BLaER1 (cell line): ENCODE results near the gene COQ9.
A peak's percentile ranks its signal among the peaks of the same experiment; 100 is the strongest.

ENCODE experiments used
- H3K27ac ChIP-seq: shearing (Covaris generic); formaldehyde crosslinking; 2 replicates; pipeline ENCODE4 v1.8.1; 2022
- H3K27me3 ChIP-seq: shearing (Covaris generic); formaldehyde crosslinking; 2 replicates; pipeline ENCODE4 v1.8.1; 2022
- H3K36me3 ChIP-seq: shearing (Covaris generic); formaldehyde crosslinking; 2 replicates; pipeline ENCODE4 v1.8.1; 2022
- H3K4me1 ChIP-seq: shearing (Covaris generic); formaldehyde crosslinking; 2 replicates; pipeline ENCODE4 v1.8.1; 2022
- H3K4me2 ChIP-seq: shearing (Covaris generic); formaldehyde crosslinking; 2 replicates; pipeline ENCODE4 v1.8.1; 2022
- H3K4me3 ChIP-seq: shearing (Covaris generic); formaldehyde crosslinking; 2 replicates; pipeline ENCODE4 v1.8.1; 2022
- H3K9ac ChIP-seq: shearing (Covaris generic); formaldehyde crosslinking; 2 replicates; pipeline ENCODE4 v1.8.1; 2022
- H3K9me3 ChIP-seq: shearing (Covaris generic); formaldehyde crosslinking; 2 replicates; pipeline ENCODE4 v1.8.1; 2022
- H4K20me1 ChIP-seq: shearing (Covaris generic); formaldehyde crosslinking; 2 replicates; pipeline ENCODE4 v1.8.1; 2022
- Cebpa-rat ChIP-seq: shearing (Covaris generic); IDR thresholded peaks from 2 replicates; pipeline ENCODE4 v1.8.1; 2022

The COQ9 gene

GRCh38 chr16:57470711-57471110, 23.4 kb downstream of the COQ9 start:
- Histone ChIP-seq H3K27me3 (no peaks in the 10 kb centered on the region), H3K4me1 (peaks cover 32% of the 10 kb centered on the region), H3K36me3 (peaks cover 89% of the 10 kb centered on the region), H3K9me3 (no peaks in the 10 kb centered on the region), H3K9ac (no peak overlapping the region), H3K4me3 (no peak overlapping the region), H3K4me2 (no peak overlapping the region), H3K27ac (no peak overlapping the region), H4K20me1 (peaks cover 49% of the 10 kb centered on the region)
- TF ChIP-seq Cebpa-rat, result no peak

- Histone ChIP-seq H4K20me1 (peaks cover 47% of the 10 kb centered on the region), H3K4me3 (no peak overlapping the region), H3K27ac (no peak overlapping the region), H3K4me2 (no peak overlapping the region), H3K9me3 (no peaks in the 10 kb centered on the region), H3K9ac (no peak overlapping the region), H3K4me1 (peaks cover 37% of the 10 kb centered on the region), H3K36me3 (peaks cover 84% of the 10 kb centered on the region), H3K27me3 (no peaks in the 10 kb centered on the region)
- no peak for TF ChIP-seq Cebpa-rat
Observed at GRCh38 chr16:57471209-57471608, 23.9 kb downstream of the COQ9 start.

- H3K27me3 ChIP-seq, result no peaks in the 10 kb centered on the region
- H3K9me3 ChIP-seq, result no peaks in the 10 kb centered on the region
- peak overlapping the region; percentile 64 for H3K27ac ChIP-seq
- H3K4me1 ChIP-seq, result peaks cover 46% of the 10 kb centered on the region
- H3K4me2 ChIP-seq, result peak overlapping the region; percentile 67
- no peak overlapping the region for H3K4me3 ChIP-seq
- H4K20me1 ChIP-seq, result peaks cover 52% of the 10 kb centered on the region
- TF ChIP-seq Cebpa-rat, result no peak
- peak overlapping the region; percentile 42 for H3K9ac ChIP-seq
- H3K36me3 ChIP-seq, result peaks cover 76% of the 10 kb centered on the region
Observed at GRCh38 chr16:57471852-57472664, 24.8 kb downstream of the COQ9 start.

GRCh38 chr16:57472665-57473060, 25.4 kb downstream of the COQ9 start:
- H3K27ac ChIP-seq, result peak overlapping the region; percentile 64
- H3K36me3 ChIP-seq, result peaks cover 70% of the 10 kb centered on the region
- peaks cover 52% of the 10 kb centered on the region for H3K4me1 ChIP-seq
- H3K4me2 ChIP-seq, result peak overlapping the region; percentile 67
- peak overlapping the region; percentile 42 for H3K9ac ChIP-seq
- H3K4me3 ChIP-seq, result no peak overlapping the region
- peaks cover 58% of the 10 kb centered on the region for H4K20me1 ChIP-seq
- H3K9me3 ChIP-seq, result no peaks in the 10 kb centered on the region
- no peaks in the 10 kb centered on the region for H3K27me3 ChIP-seq
- TF ChIP-seq Cebpa-rat, result no peak

GRCh38 chr16:57473176-57473840, 26.0 kb downstream of the COQ9 start:
- Histone ChIP-seq H3K4me3 (no peak overlapping the region), H3K27ac (peak overlapping the region; percentile 64), H3K4me1 (peaks cover 58% of the 10 kb centered on the region), H3K4me2 (peak overlapping the region; percentile 67), H4K20me1 (peaks cover 59% of the 10 kb centered on the region), H3K9me3 (no peaks in the 10 kb centered on the region), H3K9ac (peak overlapping the region; percentile 42; the same call in 1 of the 2 replicates), H3K36me3 (peaks cover 63% of the 10 kb centered on the region), H3K27me3 (no peaks in the 10 kb centered on the region)
- TF ChIP-seq Cebpa-rat, result no peak

- no peak overlapping the region for H3K4me3 ChIP-seq
- H3K27me3 ChIP-seq, result no peaks in the 10 kb centered on the region
- peaks cover 57% of the 10 kb centered on the region for H3K36me3 ChIP-seq
- H3K4me1 ChIP-seq, result peaks cover 64% of the 10 kb centered on the region
- H3K9ac ChIP-seq, result no peak overlapping the region
- peaks cover 57% of the 10 kb centered on the region for H4K20me1 ChIP-seq
- H3K4me2 ChIP-seq, result no peak overlapping the region
- H3K27ac ChIP-seq, result no peak overlapping the region
- no peaks in the 10 kb centered on the region for H3K9me3 ChIP-seq
- no peak for TF ChIP-seq Cebpa-rat
Observed at GRCh38 chr16:57473906-57474305, 26.6 kb downstream of the COQ9 start.

GRCh38 chr16:57474671-57475661, 27.7 kb downstream of the COQ9 start:
- TF ChIP-seq Cebpa-rat, result no peak
- H3K27me3 ChIP-seq, result no peaks in the 10 kb centered on the region
- H3K36me3 ChIP-seq, result peaks cover 47% of the 10 kb centered on the region
- H4K20me1 ChIP-seq, result peaks cover 47% of the 10 kb centered on the region
- peak overlapping the region; percentile 98 for H3K4me2 ChIP-seq
- H3K9ac ChIP-seq, result no peak overlapping the region
- no peak overlapping the region for H3K4me3 ChIP-seq
- peaks cover 75% of the 10 kb centered on the region for H3K4me1 ChIP-seq
- H3K27ac ChIP-seq, result peak overlapping the region; percentile 55
- H3K9me3 ChIP-seq, result no peaks in the 10 kb centered on the region

- no peaks in the 10 kb centered on the region for H3K27me3 ChIP-seq
- H3K27ac ChIP-seq, result no peak overlapping the region; the same call in 1 of the 2 replicates
- TF ChIP-seq Cebpa-rat, result no peak
- H3K4me2 ChIP-seq, result peak overlapping the region; percentile 98
- H3K9me3 ChIP-seq, result no peaks in the 10 kb centered on the region
- H3K4me3 ChIP-seq, result no peak overlapping the region
- H3K36me3 ChIP-seq, result peaks cover 38% of the 10 kb centered on the region
- no peak overlapping the region for H3K9ac ChIP-seq
- peaks cover 83% of the 10 kb centered on the region for H3K4me1 ChIP-seq
- peaks cover 47% of the 10 kb centered on the region for H4K20me1 ChIP-seq
Observed at GRCh38 chr16:57475711-57476339, 28.5 kb downstream of the COQ9 start.
